Endothelial cell of umbilical vein (primary cell): ENCODE results near the gene EXOSC2.

Experiments used
- CTCF ChIP-seq, 2 donors: IDR thresholded peaks; 1 replicate in 1 of 2; 2 replicates in 1 of 2; pipeline ENCODE4 v1.5.1; 2011; ENCODE audit warnings: low read length in 2 of 2, mild to moderate bottlenecking in 2 of 2, moderate library complexity in 2 of 2, control low read depth in 1 of 2, inconsistent platforms in 1 of 2, low read depth in 1 of 2; ENCODE audit not compliant: insufficient read depth in 1 of 2; ENCODE audit errors: extremely low read depth in 1 of 2
- EZH2 ChIP-seq: IDR thresholded peaks from 2 replicates; pipeline ENCODE4 v1.6.1; 2012; ENCODE audit warnings: borderline replicate concordance, low read depth, mild to moderate bottlenecking, moderate library complexity, low read length, inconsistent platforms; ENCODE audit not compliant: severe bottlenecking
- FOS ChIP-seq: IDR thresholded peaks from 2 replicates; pipeline ENCODE4 v1.6.1; 2011; ENCODE audit warnings: mild to moderate bottlenecking, low read length, moderate library complexity, borderline replicate concordance; ENCODE audit not compliant: insufficient read depth
- GATA2 ChIP-seq: IDR thresholded peaks from 2 replicates; pipeline ENCODE4 v1.7.0; 2011; ENCODE audit warnings: low read depth, mild to moderate bottlenecking, moderate library complexity, mixed read lengths, low read length; ENCODE audit not compliant: insufficient read length, insufficient read depth
- JUN ChIP-seq: IDR thresholded peaks from 2 replicates; pipeline ENCODE4 v1.6.1; 2011; ENCODE audit warnings: borderline replicate concordance, low read depth; ENCODE audit not compliant: insufficient read length, insufficient read depth
- MAX ChIP-seq: IDR thresholded peaks from 2 replicates; pipeline ENCODE4 v1.6.1; 2011; ENCODE audit not compliant: insufficient read depth, insufficient read length
- MYC ChIP-seq: IDR thresholded peaks from one replicate; pipeline ENCODE4 v1.6.1; 2011; ENCODE audit warnings: mild to moderate bottlenecking, low read depth, low read length
- POLR2A ChIP-seq: IDR thresholded peaks from 2 replicates; pipeline ENCODE4 v1.6.1; 2012; ENCODE audit warnings: low read depth, mild to moderate bottlenecking, control low read depth, low read length
- POLR2AphosphoS5 ChIP-seq: IDR thresholded peaks from 2 replicates; pipeline ENCODE4 v1.6.1; 2012; ENCODE audit warnings: low read depth, mild to moderate bottlenecking, control low read depth, low read length, moderate library complexity; ENCODE audit not compliant: insufficient read depth

- TF ChIP-seq POLR2AphosphoS5 (no peak), CTCF (IDR thresholded peaks at IDR 0.05; ENCODE audit: extremely low read depth in 1 of 2, insufficient read depth in 1 of 2, low read depth in 1 of 2, low read length in 2 of 2) (no peak), POLR2A (no peak), JUN (no peak), EZH2 (no peak), MAX (no peak), MYC (no peak), FOS (no peak), GATA2 (no peak)
Observed at GRCh38 chr9:130751631-130752355, 58.2 kb downstream of the EXOSC2 start.
